Memory B cell (primary cell): Measurements from ENCODE around the gene B3GALT4.

Source experiments
- ATAC-seq: fragments of 150-1000 bp; cut with Tn5 transposase; 2 replicates; pipeline ENCODE4 v1.10.0; 2021; ENCODE audit warnings: low read depth, mild to moderate bottlenecking, moderate library complexity
- DNase-seq, 2 donors: peaks; one replicate each; pipeline ENCODE4 v3.0.0; 2022; ENCODE audit warnings: low spot score in 2 of 2
- H3K27ac Mint-ChIP-seq: one replicate; pipeline ENCODE4 v1.8.0; 2022; ENCODE audit warnings: mild to moderate bottlenecking, moderate library complexity, mixed read lengths
- H3K27me3 Mint-ChIP-seq: one replicate; pipeline ENCODE4 v1.8.0; 2022; ENCODE audit warnings: mixed read lengths
- H3K36me3 Mint-ChIP-seq: one replicate; pipeline ENCODE4 v1.8.0; 2022; ENCODE audit warnings: mild to moderate bottlenecking, mixed read lengths
- H3K4me1 Mint-ChIP-seq: one replicate; pipeline ENCODE4 v1.8.0; 2022; ENCODE audit warnings: mixed read lengths
- H3K4me3 Mint-ChIP-seq: one replicate; pipeline ENCODE4 v1.8.0; 2022; ENCODE audit warnings: mild to moderate bottlenecking, moderate library complexity, mixed read lengths
- H3K9me3 Mint-ChIP-seq: one replicate; pipeline ENCODE4 v1.8.0; 2022; ENCODE audit warnings: mixed read lengths

The B3GALT4 gene

DNA sequence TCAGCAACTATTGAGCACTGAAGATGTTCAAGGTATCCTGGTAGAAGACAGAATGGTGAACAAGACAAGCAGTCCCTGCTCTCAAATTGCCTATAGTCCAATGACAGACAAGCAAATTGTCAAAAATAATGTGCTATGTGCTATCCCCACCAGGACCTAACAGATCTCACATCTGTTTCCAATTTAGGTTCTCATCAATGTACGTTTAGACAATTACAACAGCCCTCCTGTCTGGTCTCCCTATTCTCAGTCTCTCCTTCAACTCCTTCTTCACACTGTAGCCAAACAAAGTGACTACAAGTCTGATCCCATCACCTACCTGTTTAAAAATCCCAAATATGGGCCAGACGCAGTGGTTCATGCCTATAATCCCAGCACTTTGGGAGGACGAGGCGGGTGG is 29.4 kb downstream of the B3GALT4 start:
- Mint-ChIP-seq H3K36me3 (peaks cover 27% of the 10 kb centered on the region), H3K4me1 (peaks cover 30% of the 10 kb centered on the region), H3K27ac (peak overlapping the region; percentile 84), H3K27me3 (no peaks in the 10 kb centered on the region), H3K9me3 (no peaks in the 10 kb centered on the region), H3K4me3 (peak overlapping the region; percentile 4)
- DNase-seq (no peak), ATAC-seq (no peak)

DNA sequence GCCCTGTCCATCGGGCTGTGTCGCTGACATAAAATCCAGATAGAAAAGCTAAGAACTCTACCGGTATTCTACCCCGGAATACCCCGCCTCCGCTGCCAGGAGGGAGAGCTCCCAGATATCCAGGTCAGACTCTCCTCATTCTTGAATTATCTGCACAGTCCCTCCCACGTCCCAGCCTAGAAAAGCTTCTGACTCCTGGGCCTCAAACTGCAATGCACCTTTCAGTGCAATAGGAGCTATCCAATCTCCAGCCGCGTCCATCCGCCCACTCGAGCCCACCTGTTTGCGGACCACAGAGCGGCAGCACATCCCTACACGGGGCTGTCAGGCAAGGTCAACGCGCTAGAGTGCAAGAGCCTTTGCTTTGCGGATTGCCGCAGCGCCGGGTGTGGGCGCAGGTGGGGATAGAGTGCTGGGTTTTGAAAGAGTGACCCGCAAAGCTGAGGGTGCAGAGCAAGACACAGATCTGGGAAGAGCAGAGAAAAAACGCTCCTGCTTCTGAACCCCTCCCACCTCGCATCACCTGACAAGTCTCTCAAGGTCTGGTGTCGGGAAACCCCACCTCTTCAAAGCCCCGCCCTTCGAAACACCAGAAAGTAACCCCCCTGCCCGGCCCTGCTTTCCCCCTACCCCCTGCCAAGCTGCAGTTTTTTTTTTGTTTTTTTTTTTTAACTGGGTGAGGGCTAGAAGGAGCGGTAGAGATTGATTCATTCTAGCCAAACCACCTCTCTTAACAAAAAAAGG is 35.6 kb downstream of the B3GALT4 start:
- ATAC-seq = peak; percentile 40
- Mint-ChIP-seq H3K36me3 (peaks cover 17% of the 10 kb centered on the region), H3K27me3 (no peaks in the 10 kb centered on the region), H3K4me1 (peaks cover 41% of the 10 kb centered on the region), H3K4me3 (peak overlapping the region; percentile 94), H3K27ac (peak overlapping the region; percentile 100), H3K9me3 (no peaks in the 10 kb centered on the region)
- peak; percentile 59 to 77 for DNase-seq

DNA sequence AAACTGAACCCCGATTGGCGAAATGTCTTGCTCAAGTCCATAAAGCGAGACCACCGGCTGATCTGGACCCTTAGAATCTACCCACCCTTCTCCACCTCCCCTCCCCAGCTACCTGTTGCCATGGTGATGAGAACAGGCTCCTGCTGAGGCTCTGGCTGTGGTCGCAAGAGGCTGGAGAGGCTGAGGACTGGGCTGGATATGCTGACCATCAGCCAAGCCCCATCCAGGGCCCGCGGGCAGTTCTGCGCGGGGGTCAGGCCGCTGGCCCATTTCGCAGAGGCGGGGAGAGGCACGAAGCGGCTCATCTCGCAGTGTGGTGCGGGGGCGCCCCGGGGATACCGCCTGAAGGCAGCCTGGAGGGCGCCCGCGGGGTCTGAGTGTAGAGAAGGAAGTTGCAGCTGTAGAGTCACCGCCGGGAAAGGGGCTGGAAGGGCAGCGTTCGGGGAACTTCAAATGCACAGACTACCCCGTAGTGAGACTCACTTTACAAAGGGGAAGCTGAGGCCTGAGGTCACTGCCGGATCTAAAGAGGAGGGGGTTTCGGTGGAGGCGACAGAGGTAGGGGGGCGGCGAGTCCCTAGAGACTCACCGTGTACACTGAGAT is 36.3 kb downstream of the B3GALT4 start:
- H3K27me3 Mint-ChIP-seq = no peaks in the 10 kb centered on the region
- H3K27ac Mint-ChIP-seq = peak overlapping the region; percentile 100
- ATAC-seq = peak; percentile 3
- peaks cover 19% of the 10 kb centered on the region for H3K36me3 Mint-ChIP-seq
- DNase-seq = peak in 1 of 2 donors; percentile 62
- no peaks in the 10 kb centered on the region for H3K9me3 Mint-ChIP-seq
- peak overlapping the region; percentile 94 for H3K4me3 Mint-ChIP-seq
- peaks cover 40% of the 10 kb centered on the region for H3K4me1 Mint-ChIP-seq

DNA sequence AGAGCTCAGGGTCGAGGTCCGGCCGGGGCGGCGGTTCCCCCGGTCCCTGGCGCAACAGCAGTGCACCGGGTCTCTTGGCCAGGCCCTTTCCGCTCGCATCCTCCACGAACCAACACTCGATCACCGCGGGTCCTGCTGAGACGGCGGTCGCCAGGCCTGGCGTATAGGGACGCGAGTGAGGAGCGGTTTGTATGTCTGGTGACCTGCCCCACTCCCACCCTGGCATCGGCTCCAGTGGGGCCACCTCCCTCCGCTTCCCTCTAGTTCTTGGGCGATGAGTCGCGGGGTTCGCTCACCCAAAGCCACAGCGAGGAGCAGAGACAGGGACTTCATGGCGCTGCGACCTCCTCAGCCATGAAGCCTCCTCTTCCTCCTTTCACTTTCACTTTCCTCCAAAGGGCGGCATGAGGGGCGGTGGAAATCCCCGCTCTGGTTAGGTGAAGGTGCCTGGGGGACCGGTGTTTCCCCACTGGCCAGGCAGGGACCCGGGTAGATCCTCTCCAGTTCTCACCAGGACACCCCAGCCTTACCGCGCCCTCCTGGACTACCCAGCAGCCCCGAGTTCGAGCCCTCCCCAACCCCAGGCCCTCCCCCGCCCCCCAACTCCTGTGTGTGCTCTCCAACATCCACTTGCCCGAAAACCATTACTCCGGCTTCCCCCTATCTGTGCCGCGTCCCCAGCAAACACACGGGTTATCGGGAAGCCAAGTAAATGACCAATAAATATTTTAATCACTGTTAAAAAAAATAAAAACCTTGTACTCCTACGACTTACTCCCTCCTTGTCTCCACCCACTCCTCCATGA is 37.0 kb downstream of the B3GALT4 start, which contains the start of gene TAPBP:
TAPBP (minus strand) TSS at position 370 of the 806 bp plus-strand sequence; CDS start at position 333, 37 bp downstream.
- Mint-ChIP-seq H3K9me3 (no peaks in the 10 kb centered on the region), H3K27ac (peak within 1 kb of the TSS; percentile 100), H3K36me3 (peaks cover 20% of the 10 kb centered on the region), H3K27me3 (no peaks in the 10 kb centered on the region), H3K4me3 (peak within 1 kb of the TSS; percentile 94), H3K4me1 (peaks cover 41% of the 10 kb centered on the region)
- peak; percentile 82 to 92 for DNase-seq
- peak; percentile 58 for ATAC-seq

DNA sequence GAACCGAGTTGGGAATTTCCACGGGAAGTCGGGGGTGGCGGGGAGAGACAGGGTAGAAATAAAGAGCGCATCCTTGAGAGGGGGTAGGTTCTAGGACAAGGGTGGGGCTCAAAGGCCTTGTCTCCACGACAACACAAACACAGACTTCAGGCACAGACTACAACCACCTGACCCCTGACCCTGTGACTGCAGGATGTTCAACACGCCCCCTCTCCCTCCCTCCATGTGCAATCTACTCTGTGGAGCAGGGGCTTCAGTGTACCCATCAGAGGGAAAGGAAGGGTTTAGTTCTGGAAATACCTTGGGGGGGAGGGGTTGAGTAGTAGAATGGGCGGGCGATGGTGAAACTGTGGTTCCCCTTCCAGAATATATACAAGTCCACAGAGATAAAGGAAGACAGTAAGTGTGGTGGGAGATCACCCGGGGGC is 37.6 kb downstream of the B3GALT4 start:
- Mint-ChIP-seq H3K27me3 (no peaks in the 10 kb centered on the region), H3K4me3 (peak overlapping the region; percentile 94), H3K9me3 (no peaks in the 10 kb centered on the region), H3K36me3 (peaks cover 23% of the 10 kb centered on the region), H3K27ac (peak overlapping the region; percentile 100), H3K4me1 (peaks cover 47% of the 10 kb centered on the region)
- DNase-seq (peak; percentile 70 to 76), ATAC-seq (peak; percentile 52)

DNA sequence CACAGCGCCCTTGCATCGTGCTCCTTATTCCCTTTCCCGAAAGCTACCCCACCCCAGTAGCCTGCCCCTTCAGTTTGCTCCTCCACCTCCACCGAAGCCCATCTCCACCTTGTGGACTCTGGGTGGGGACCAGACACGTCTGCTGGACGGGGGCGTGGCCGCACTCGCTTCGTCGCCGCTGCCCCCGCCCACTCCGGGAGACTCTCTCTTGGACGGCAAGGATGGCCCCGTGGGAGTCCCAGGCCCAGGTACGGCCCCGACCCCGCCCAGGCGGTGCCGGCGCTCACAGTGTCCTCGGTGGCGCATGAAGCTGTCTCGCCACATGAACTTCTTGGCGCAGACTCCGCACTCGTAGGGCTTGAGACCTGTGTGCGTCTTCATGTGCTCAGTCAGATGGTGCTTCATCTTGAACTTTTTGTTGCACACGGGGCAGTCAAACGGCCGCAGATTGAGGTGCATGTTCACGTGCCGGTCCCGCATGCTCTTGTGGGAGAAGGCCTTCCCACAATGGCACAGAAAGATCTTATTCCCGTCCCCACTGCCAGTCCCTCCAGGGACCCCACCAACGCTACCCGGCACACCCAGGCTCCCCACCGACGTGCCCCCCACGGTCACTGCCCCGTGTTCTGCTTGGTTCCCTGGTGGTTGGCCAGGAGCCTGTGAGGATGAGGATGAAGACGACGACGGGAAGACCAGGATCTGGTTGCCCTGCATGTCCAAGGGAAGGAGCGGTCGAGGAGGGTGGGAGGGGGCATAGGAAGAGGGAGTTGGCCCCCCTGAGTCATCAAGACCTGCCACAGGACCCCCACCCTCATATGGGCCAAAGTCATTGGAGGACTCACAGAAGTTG is 38.2 kb downstream of the B3GALT4 start:
- Mint-ChIP-seq H3K27me3 (no peaks in the 10 kb centered on the region), H3K4me1 (peaks cover 53% of the 10 kb centered on the region), H3K27ac (peak overlapping the region; percentile 100), H3K9me3 (no peaks in the 10 kb centered on the region), H3K36me3 (peaks cover 29% of the 10 kb centered on the region), H3K4me3 (peak overlapping the region; percentile 94)
- ATAC-seq = peak; percentile 9
- DNase-seq = peak; percentile 51 to 59

DNA sequence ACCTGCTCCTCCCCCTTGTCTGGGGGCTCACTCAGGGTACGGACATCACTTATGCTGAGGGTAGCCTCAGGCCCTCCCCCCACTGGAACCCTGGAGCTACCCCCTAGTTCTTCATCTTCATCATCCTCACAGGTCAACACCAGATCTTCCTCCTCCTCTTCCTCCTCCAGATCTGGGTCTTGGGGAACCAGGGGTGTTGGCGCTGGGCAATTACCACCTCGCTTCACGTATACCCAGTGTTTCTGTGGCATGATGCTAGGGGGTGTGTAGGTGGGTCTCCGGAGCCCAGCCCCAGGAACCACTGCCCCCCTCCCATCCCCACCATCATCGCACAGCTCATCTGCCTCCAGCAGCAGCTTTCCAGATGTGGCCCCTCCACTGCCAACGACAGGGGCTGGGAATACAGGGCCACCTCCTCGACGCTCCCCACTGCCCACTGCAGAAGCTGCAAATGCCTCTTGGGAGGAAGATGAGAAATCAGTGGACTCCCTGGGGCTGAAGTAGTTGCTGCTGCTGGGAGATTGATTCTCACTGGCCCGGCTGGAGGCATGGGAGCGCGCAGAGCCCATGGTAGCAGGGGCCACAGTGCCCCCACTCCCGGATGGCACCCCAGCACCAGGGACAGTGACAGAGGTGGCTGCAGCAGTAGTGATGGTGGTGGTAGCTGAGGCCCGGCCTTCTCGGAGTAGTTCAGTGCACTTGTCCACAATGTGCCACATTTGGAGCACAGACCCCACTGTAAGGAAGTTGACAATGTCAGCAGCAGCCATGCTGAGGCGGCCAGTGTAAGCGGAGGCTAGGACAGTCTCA is 39.1 kb downstream of the B3GALT4 start:
- no peaks in the 10 kb centered on the region for H3K27me3 Mint-ChIP-seq
- DNase-seq (no peak), ATAC-seq (no peak)
- no peaks in the 10 kb centered on the region for H3K9me3 Mint-ChIP-seq
- peak overlapping the region; percentile 94 for H3K4me3 Mint-ChIP-seq
- H3K4me1 Mint-ChIP-seq = peaks cover 56% of the 10 kb centered on the region
- peak overlapping the region; percentile 100 for H3K27ac Mint-ChIP-seq
- H3K36me3 Mint-ChIP-seq = peaks cover 34% of the 10 kb centered on the region

DNA sequence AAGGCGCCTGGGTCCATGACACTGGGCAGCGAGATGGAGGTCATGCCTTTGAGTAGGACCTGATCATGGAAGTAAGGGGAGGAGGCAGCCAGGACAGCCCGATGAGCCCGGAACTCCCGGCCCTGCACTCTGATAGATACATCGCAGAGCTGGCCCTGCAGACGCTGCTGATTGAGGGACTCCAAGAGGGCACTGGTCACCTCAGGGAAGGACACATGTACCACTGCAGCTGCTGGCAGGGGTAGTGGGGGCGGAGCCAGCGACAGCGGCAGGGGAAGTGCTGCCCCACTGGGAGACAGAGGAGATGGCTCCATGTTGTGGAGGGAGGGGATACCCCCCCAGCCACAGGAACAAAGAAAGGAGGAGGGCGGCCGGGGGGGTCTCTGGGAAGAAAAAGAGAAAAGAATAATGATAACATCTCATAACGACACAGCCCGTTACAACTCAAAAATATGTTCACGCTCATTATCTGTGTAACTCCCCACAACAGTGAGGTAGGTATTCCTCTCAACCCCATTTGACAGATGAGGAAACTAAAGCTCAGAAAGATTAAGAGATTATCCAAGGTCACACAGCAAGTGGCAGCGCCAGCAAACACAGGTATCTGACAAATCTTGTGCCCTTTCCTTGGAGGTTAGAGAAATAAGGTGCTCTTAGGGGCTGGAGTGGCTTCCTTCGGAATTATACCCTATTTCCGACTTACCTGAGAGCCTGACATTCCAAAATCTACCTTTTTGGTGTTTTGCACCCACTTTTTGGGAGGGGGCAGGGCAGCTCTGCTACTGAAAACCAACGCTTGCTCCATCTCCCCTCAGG is 39.9 kb downstream of the B3GALT4 start:
- DNase-seq (no peak), ATAC-seq (no peak)
- peak overlapping the region; percentile 99 for H3K4me3 Mint-ChIP-seq
- no peaks in the 10 kb centered on the region for H3K9me3 Mint-ChIP-seq
- peak overlapping the region; percentile 100 for H3K27ac Mint-ChIP-seq
- H3K36me3 Mint-ChIP-seq = peaks cover 34% of the 10 kb centered on the region
- no peaks in the 10 kb centered on the region for H3K27me3 Mint-ChIP-seq
- H3K4me1 Mint-ChIP-seq = peaks cover 58% of the 10 kb centered on the region

DNA sequence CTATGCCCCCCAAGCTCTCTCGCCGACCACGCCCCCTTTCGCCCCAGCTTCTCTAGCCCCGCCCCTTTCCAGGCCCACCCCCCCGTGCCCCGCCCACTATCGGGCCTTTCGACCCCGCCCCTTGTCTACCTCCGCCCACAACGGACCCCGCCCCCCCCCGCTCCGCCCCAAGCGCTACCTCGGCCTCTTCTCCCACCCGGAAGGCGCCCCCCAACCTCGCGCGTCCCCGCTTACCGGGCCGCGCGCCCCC is 40.4 kb downstream of the B3GALT4 start:
- ATAC-seq (no peak), DNase-seq (no peak)
- H3K27me3 Mint-ChIP-seq = no peaks in the 10 kb centered on the region
- peaks cover 58% of the 10 kb centered on the region for H3K4me1 Mint-ChIP-seq
- H3K27ac Mint-ChIP-seq = peak overlapping the region; percentile 100
- peak overlapping the region; percentile 99 for H3K4me3 Mint-ChIP-seq
- H3K9me3 Mint-ChIP-seq = no peaks in the 10 kb centered on the region
- H3K36me3 Mint-ChIP-seq = peaks cover 37% of the 10 kb centered on the region

DNA sequence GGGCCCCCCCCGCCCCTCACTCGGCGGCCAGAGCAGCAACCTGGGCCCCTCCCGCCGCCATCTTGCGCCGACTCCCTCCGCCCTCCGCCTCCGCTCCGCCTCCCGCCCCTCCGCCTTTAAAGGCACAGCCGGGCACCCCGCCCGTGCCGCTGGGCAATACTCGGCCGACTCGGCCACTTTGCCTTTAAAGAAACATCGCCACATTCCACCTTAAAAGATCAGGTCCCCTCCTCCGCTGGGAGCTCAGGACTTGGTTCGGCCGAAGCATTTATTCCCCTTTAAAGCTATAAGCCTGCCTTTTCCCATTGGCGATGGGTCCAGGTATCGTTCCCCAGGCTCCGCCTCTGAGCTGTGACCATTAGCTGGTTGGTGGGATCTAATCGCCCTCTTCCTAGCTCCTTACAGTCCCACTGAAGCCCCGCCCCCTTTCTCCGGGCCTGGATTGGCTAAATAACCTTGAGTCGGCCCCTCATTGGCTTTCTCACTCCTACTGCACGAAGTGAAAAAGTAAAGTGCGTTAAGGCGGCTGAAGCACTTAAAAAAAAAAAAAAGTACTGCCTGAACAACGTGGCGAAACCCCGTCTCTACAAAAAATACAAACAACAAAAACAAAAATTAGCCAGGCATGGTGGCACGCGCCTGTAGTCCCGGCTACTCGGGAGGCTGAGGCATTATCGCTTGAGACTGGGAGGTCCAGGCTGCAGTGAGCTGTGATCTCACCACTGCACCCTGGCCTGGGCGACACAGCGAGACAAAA is 40.9 kb downstream of the B3GALT4 start, which contains the start of gene ZBTB22:
ZBTB22 (minus strand) TSS at position 76 of the 757 bp plus-strand sequence. CDS start 828 bp downstream, outside the sequence.
- ATAC-seq = peak; percentile 46
- Mint-ChIP-seq H3K4me3 (peak within 1 kb of the TSS; percentile 99), H3K9me3 (no peaks in the 10 kb centered on the region), H3K27me3 (no peaks in the 10 kb centered on the region), H3K36me3 (peaks cover 34% of the 10 kb centered on the region), H3K4me1 (peaks cover 60% of the 10 kb centered on the region), H3K27ac (peak within 1 kb of the TSS; percentile 100)
- peak; percentile 91 to 94 for DNase-seq

DNA sequence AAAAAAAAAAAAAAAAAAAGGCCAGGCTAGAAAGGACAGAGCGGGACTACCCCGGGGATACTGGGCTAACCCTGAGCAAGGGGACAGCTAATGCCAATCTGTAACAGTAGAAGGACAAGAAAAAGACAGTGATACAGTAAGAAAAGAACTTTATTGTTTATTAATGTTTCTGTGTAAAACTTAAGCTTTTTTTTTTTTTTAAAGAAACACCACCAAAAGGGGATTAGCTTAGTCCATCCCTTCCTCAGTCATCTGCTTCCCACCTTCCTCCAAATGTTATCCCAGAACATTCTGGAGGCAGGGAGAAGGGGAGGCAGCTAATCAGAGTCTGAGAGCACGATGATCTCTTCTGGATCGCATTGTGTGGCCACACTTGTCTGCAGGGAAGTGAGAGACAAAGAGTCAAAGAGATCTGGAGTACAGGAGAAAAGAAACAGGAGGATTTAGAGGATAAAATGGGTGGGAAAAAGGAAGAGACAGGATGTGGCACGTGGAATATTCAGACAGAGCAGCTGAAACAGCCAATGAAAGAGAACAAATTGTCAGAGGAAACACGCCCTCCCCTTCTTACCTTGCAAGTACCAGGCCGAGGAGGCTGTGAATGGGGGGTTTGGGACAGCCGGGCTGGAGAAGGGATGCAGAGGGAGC is 41.6 kb downstream of the B3GALT4 start:
- Mint-ChIP-seq H3K27ac (peak overlapping the region; percentile 100), H3K4me1 (peaks cover 61% of the 10 kb centered on the region), H3K9me3 (no peaks in the 10 kb centered on the region), H3K36me3 (peaks cover 31% of the 10 kb centered on the region), H3K4me3 (peak overlapping the region; percentile 99), H3K27me3 (no peaks in the 10 kb centered on the region)
- DNase-seq (no peak), ATAC-seq (no peak)
